GM10266 (cell line): ENCODE results near the gene AAK1.

ENCODE experiments used
- DNase-seq: peaks from one replicate; pipeline ENCODE4 v3.0.0; 2012; ENCODE audit errors: extremely low spot score
- TF ChIP-seq, protein P1 (sequence below): IDR thresholded peaks from 2 replicates; pipeline ENCODE4 v1.5.1; 2012; ENCODE audit warnings: mild to moderate bottlenecking, low read depth; ENCODE audit not compliant: control insufficient read depth, insufficient read depth; ENCODE audit errors: missing control alignments

The AAK1 gene

DNA sequence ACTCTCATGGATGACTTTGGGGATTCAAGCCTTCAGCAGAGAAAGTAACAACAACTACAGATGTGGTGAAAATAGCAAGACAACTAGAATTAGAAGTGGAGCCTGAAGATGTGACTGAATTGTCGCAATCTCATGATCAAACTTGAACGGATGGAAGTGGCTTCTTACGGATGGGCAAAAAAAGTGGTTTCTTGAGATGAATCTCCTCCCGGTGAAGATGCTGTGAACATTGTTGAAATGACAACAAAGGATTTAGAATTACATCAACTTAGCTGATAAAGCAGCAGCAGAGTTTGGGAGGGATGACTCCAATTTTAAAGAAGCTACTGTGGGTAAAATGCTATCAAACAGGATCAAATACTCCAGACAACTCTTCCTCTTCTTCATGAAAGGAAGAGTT, 43.1 kb downstream of the AAK1 start:
- TF ChIP-seq, protein P1, sequence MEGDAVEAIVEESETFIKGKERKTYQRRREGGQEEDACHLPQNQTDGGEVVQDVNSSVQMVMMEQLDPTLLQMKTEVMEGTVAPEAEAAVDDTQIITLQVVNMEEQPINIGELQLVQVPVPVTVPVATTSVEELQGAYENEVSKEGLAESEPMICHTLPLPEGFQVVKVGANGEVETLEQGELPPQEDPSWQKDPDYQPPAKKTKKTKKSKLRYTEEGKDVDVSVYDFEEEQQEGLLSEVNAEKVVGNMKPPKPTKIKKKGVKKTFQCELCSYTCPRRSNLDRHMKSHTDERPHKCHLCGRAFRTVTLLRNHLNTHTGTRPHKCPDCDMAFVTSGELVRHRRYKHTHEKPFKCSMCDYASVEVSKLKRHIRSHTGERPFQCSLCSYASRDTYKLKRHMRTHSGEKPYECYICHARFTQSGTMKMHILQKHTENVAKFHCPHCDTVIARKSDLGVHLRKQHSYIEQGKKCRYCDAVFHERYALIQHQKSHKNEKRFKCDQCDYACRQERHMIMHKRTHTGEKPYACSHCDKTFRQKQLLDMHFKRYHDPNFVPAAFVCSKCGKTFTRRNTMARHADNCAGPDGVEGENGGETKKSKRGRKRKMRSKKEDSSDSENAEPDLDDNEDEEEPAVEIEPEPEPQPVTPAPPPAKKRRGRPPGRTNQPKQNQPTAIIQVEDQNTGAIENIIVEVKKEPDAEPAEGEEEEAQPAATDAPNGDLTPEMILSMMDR = no peak
- no peak for DNase-seq

DNA sequence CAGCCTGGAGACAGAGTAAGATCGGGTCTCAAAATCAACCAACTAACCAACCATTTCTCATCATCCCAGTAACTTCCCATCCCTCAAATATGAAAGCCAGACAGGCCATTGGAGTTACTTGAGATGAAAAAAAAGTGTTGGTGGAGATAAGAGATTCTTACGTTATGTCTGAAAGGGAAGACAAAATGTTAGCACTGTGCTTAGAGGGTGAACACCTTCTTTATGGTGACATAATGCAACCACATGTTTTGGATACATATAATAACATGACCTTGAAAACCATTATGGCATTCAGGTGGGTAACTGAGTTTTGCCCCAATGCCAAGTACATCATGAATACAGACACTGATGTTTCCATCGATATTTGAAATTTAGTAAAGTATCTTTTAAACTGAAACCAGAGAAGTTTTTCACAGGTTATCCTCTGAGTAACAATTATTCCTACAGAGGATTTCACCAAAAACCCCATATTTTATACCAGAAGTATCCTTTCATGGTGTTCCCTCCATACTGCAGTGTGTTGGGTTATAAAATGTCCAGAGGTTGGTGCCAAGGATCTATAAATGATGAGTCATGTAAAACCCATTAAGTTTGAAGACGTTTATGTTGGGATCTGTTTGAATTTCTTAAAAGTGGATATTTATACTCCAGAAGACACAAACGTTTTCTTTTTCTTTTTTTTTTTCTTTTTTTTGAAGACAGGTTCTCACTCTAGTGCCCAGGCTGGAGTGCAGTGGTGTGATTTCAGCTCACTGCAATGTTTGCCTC, 45.5 kb downstream of the AAK1 start:
- TF ChIP-seq, protein P1 = no peak
- no peak for DNase-seq

DNA sequence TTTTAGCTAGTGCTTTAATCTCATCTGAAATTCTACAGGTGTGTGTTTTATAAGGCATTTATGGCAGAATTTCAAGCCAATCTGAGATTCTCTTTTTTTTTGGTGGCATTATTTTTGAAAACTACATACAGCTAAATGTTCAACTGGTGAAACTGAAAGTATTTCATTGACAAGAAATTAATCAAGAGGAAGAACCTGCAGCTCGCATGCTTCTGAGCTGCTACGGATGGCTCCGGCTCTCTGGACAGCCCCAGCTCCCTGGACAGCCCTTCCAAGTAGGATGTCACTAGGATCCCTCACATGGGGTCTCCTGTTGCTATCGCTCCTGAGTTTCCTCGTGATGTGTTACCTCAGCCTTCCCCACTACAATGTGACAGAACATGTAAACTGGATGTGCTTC, 46.4 kb downstream of the AAK1 start:
- DNase-seq = no peak
- TF ChIP-seq, protein P1 = no peak

DNA sequence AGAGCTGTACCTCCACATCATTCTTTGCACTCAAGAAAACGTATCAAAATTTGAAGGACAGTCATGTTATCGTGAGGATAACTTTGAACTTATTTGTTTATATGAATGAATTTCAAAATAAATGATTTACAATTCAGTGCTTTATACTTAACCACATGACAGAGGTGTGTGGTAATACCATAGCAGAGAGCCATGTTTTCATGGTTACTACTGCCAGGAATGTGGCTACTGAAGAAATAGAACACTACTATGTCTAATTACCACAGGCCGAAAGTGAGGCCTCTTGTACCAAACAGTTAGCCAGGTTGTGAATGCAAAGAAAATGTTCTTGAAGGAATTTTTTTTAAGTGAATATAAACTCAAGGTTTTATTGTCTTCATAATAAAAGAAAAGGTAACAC, 49.2 kb downstream of the AAK1 start:
- DNase-seq = no peak
- TF ChIP-seq, protein P1 = no peak

DNA sequence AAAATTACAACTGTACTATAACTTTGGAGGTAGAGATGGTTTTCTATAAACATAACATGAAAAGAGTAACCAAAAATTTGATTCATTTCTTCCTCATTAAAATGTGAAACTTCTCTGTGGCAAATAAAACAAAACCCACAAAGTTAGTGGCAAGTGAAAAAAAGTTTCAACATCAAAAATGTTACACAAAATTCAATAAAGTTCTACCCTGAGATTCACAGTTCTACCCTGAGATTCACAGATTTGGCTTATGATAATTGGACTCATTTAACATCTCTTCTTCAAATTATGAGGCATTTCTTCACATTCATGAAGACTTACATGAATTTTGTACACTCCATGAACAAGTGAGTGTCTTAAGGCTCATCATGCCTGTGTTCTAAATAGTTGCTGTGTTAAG, 51.0 kb downstream of the AAK1 start:
- TF ChIP-seq, protein P1 = no peak
- DNase-seq = no peak

DNA sequence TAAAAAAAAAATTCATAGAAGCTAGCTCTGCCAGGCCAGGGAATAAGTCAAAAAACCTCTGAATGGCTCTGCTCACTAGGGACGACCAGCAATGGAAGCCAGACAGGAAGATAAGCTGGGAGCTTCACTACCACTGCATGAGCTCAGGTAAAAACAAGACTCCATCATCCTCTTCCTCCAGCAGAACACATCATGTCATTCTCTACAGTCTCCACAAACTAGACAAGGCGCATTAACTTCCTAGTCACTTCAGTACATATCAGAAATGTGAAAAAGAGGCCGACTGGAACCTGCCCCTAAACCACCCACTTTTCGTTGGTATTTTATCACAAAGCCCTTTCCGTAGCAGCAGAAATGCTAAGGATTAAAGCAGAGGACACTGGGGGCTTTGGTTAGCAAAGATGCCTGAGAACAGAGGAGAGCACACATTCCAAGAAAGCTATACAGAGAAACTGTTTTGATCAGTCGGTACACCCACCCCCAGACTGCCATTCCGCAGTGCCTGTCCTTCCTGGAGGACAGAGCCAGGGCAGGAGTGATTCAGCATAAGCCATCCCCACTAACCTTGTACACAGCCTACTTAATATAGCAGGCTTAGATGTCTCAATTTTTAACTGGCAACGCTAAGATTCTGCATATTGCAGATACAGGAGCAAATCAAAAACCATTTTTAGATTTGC, 53.4 kb downstream of the AAK1 start:
- TF ChIP-seq, protein P1 = no peak
- no peak for DNase-seq

DNA sequence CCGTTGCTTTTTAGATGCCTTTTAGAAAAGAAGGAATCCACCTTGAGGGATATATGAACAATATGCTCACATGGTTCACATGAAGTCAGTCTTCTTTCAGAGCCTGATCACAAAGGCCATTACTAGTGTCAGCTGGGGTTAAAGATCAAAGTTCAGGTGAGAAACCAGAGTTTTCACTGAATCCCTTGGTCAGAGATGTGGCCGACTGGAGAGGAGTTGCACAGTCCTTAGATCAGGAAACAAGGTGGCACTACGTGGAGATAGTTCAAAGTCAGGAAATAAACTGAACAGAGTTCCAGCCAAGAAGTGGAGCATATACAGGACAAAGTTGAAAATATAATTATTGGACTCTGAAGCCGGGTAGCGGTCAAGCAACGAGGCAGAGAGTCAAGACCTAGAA, 54.6 kb downstream of the AAK1 start:
- no peak for DNase-seq
- TF ChIP-seq, protein P1 = no peak
